GM10847 (cell line): ENCODE results near the gene COG7.

ENCODE experiments used
- POLR2A ChIP-seq: IDR thresholded peaks from 2 replicates; pipeline ENCODE4 v1.6.1; 2011; ENCODE audit not compliant: insufficient read length; ENCODE audit errors: extremely low read depth

Gene COG7

DNA sequence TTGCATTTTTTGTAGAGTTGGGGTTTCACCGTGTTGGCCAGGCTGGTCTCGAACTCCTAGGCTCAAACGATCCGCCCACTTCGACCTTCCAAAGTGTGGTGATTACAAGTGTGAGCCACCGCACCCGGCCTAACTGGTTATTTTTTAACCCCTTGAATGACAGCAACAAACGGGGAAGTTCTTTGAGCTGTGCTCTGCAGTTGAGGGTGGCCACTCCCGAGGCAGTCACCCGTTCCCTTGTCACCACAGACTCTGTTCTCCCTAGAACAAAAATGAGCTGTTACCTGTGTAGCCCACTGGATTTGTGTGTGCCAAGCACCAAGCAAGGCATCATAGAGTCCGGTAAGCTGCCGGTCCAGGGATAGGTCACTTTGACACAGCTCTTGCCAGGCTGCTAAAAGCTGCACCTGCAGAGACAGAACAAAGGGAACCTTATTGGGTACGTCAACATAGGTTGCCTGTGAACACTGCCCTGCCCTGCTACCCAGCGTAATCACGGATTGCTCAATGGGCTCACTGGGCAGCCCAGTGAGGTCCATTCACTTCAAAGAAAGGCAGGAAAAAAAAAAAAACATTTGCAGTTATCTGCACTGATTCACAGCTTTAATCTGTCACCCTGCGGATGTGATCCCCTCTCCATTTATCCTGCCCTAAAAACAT lies 19.6 kb downstream of the COG7 start:
- TF ChIP-seq POLR2A: no peak

DNA sequence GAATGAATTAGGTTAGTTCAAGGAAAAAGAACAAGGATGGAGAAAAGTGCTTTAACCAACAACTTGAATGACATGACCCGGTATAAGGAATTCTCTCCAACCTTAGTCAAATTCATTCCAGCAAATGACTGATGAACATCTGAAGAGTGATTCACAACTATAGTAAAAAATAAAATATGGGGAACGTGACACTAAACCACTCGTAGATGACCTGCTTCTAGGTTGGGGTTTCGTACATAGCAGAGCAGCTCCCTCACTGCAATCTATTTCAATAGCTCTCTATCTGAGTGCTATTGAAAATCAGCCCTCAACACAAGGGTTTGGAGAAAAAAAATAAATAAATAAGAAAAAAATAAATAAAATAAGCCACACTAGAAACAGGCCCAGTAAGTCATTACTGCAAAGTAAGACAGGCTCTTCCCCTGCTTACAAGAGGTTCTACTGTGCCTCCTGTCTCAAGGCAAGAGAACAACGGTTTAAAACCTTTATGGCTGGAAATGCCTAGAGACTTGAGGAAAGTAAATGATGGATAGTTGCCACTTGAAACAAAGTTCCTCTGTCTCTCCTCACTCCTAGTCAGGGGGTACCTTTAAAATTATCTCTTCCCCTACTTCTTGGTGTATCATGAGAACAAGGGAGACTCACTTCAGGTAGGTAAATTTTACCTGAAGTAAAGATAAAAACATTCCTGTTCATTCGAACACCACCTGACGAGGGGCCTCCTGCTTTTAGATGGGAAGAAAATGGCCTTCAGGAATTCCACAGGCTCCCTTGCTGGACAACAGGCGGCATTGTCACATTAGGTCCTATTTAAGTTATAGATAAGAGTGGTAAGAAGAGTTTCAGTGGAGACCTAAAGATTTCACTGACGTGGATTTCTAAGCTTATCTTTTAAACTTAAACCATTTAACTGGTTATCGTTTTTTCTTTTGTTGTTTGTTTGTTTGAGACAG lies 20.5 kb downstream of the COG7 start:
- no peak for TF ChIP-seq POLR2A

DNA sequence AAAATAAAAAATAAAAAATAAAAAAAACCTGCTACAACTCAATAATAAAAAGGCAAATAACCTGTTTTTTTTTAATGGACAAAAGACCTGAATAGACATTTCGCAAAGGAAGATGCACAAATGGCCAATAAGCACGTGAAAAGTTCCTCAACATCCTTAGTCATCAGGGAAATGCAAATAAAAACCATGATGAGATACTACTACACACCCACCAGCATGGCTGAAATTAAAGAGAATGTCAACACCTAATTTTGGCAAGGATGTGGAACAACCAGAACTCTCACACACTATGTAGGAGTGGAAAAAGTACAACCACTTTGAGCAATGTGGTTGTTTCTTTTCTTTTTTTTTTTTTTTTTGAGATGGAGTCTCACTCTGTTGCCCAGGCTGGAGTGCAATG lies 24.6 kb downstream of the COG7 start:
- TF ChIP-seq POLR2A: no peak

DNA sequence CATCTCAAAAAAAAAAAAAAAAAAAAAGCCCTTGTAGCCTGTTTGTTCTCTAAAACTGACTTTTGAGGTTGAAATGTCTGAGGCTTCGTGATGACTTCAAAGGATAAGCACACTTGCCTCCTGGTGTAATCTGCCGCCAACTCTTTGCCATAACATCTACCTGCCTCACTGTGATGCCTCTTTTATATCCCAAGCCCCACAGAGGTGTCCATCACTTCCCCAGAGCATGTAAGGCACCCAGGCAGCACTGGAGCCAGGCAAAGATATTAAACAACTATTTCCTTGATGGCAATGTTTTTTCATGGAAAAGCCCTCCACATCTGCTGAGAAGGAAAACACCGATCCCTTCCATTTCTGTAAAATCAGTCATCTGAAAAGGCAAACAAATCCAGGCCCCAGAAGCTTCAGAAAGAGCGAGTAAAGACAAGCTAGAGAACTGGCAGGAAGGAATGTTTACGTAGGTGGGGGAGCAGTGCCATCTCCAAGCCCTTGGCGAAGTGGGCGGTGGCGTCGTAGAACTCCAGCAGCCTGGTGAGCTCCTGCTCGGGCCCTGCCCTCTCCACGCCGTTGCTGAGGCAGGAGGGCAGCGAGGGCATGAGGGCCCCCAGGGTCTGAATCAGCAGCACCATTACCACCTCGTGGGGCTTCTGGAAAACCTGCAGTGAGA lies 28.6 kb downstream of the COG7 start:
- no peak for TF ChIP-seq POLR2A

DNA sequence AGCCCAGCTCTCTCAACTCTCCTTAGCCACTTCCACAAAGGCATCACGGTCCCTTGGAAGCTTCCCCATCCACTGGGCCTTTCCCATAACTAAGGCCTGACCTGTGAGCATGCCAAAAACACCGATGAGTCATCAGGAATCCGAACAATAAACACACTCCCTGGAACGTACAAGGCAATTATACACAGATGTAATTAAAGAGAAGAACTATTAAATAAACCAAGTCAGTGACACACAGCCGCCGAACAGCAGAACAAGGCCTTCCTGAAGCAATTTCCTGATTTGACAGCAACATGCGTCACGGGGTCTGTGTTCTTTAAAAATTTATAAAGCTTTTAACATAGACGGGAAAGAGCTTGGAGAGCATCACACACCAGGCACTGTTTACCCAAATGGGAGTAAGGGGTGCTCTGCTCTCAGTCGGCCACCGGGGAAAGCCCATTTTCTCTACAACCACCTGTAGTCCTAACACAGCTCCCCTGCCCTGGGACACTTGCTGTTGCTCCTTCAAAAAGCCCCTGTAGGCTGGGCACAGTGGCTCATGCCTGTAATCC lies 29.4 kb downstream of the COG7 start:
- TF ChIP-seq POLR2A: no peak

DNA sequence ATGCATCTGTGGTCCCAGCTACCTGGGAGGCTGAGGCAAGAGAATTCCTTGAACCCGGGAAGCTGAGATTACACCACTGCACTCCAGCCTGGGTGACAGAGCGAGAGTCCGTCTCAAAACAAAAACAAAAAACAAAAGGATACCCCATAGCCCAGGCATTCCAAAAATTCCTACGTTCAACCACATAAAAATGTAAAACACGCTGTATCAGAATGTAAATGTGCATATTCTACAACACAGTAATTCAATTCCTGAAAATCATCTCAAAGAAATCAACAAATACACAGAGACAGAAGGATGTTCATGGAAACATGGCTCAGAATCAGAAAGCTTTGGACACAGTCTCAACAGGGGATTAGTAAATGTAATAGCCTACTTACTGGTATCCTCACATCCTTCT lies 33.0 kb downstream of the COG7 start:
- TF ChIP-seq POLR2A: no peak

DNA sequence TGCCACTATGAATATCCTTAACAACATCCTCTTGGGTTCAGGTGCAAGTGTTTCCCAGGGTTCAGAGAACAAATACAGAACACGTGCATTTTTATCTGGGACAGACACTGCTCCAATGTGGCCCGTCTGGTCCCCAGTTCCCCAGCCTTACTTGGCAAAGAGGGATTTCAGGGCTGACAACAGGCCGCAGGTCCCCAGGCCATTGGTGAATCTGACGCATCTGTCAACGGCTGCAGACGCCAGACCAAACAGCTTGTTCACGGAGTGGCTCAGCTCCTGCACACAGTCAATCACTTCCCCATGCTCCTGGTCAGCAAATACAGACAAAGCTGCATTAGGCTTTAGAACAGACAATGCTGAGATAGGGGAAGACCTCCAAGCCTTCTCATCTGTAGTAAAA lies 36.2 kb downstream of the COG7 start:
- TF ChIP-seq POLR2A: no peak

DNA sequence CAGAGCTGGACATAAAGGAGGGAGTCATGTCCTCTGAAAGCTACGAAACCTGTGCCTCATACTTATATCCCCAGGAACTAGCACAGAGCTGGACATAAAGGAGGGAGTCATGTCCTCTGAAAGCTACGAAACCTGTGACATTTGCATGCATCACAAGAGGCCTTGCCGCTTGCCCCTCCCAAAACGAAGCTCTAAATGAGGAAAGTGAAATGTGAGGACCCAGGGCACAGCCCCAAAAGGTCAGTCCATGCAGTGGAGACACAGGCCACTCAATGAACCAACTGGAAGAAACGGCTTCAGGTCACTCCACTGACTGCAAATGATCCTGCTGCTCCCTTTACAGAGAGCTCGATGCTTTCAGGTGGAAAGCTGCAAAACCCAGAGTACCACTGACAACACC lies 38.3 kb downstream of the COG7 start:
- TF ChIP-seq POLR2A: no peak

DNA sequence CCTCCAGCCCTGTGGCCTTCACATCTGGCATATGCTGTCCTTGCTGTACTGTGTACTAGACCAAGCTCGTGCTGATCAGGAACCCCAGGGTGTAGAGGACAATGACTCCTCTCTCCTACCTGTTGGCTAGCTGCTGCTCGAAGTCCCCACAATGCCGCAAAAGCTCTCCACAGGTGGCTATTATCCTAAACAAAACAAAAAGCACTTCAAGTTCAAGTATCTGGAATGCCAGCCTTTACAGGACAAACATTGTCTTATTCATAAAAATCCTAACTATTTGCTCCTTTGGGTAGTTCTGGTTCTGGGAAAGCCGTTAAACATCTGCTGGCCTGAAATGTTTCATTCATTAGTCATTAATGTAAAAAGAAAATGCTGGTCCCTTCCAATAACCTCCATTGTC lies 42.8 kb downstream of the COG7 start:
- TF ChIP-seq POLR2A: no peak

DNA sequence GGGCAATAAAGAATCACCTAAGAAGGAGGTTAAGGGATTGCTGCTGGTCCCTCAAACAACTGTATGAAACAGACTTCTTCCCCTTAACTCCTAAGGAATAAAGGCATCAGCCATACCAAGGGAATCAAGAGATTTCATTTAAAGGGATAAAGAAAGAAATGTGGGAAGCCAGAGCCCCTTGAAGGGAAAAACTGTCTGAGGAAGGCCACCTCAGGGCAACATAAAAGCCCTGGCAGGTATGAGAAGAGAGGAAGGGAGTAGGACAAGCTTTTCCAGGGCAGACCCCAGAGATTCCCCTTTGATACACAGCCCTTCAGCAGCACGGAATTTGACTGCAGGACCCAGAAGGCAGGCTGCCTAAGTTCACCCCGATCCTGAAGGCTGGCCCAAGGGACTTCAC lies 43.5 kb downstream of the COG7 start:
- TF ChIP-seq POLR2A: no peak

DNA sequence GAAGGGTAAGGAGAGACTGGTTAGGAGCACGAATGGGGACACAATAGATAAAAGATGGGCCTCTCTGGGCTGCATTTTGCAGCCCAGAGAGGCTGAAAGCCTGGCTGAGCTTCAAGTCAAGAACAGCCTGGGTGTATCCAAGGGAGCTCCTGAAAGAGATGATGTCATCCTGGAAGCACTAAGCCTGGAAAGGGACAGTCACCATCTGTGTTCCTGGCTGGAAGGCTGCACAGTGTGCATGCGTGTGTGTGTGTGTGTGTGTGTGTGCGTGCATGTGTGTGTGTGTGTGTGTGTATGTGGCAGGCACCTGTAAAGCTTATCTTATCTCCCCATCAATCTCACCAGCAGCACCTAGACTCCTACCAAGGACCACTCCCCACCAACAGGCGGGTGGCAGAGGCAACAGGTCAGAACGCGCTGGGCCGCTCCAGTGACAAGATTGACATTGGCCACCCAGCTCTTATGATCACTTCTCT lies 44.1 kb downstream of the COG7 start:
- TF ChIP-seq POLR2A: no peak

DNA sequence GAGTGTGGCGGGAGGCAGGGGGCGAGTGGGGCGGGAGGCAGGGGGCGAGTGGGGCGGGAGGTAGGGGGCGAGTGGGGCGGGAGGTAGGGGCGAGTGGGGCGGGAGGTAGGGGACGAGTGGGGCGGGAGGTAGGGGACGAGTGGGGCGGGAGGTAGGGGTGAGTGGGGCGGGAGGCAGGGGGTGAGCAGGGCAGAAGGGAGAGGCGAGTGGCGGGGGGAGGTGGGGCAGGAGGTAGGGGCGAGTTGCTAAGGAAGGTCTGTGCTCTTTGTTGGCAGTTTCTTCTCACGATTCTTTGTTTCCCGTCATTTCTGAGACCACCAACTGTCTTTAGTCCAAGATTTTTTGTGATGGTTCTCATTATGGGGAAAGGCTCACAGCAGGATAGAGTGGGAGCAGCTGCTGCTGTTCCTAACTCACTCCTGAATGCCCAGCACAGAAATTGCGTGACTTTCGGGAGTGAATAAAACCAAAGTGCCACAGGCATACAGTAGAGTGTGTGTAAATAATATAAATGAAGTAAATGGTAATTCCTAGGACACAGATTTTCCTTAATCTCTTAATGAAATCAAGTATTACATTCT lies 44.7 kb downstream of the COG7 start:
- no peak for TF ChIP-seq POLR2A

DNA sequence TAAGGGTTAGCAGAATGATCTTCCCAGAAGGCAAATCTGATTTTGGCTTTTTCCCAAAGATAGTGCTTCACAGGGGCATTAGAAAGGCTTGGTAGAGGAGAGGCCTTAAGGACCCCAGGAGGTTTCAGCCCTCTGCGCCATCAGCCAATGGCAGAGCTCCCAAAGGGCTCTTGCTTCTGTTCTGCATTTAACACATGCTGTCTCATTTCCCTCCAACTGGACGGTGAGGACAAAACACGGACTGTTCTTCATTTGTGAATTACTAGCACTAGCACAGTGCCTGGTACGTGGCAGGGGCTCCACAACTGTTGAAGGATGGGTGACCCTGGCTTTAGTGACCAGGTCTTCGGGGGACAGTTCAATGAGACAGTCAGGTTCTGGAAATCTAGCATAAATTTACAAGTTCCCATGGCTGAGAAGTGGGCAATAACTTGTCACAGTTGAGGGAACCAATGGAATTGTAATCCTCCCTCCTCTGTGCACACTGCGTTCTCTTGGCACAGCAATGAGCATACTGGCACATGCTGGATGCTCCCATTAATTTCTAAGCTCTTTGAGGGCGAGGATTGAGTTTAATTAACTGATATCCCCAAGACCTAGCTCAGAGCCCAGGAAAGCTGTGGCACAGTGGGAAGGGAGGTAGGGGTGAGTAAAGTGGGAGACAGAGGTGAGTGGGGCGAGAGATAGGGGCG lies 45.4 kb downstream of the COG7 start:
- TF ChIP-seq POLR2A: no peak

DNA sequence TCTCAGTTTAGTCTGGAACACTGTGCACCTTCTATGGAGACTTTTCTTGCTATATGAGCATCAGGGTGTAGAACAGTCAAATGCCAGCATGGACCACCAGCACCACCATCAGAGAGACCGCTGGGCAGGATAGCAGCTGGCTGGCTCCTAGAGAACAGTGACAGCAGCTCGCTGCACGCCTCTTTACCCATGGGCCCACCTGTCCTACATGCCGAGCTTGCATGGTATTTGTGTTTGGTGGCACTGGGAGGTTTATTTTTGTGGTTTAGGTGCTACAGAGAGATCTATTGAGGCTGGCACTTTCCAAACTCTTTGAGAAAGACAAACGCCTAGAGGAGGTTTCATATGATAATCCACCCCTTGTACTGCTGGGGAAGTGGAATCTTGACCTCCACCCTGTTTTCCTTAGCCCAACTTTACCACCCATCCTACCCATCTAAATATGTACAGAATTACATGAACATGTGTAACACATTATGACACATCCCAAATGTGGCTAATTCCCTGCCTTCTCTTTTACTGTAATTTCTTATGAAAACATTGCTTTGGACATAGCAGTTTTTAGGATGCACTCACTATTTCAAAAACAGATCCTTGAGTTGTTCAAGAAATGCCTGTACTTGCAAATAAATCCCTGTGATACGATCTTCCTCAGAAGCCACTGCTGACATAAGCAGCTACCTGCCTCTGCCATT lies 46.3 kb downstream of the COG7 start:
- TF ChIP-seq POLR2A: no peak
